ENCODE results near the gene POGLUT2.

DNA sequence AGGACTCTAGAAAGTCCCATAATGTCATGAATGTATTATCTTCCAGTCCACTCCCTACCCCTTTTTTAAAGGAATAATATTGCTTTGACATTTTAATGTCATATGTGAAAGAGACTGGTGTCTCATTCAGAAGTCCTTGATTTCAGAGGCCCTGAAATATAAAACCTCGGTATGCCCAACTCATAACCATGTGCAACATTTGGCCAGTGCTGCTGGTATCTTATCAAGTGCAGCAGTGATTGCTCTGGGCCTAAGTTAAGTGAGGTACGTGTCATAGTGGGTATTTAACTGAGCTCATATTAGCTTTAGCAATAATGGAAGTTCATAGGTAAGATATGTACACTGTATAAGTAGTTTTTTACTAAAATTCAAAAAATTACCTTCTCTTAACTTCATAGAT lies 39.9 kb downstream of the POGLUT2 start:
- TF ChIP-seq NFRKB (IDR thresholded peaks at IDR 0.05), result no peak
- no peak for TF ChIP-seq L3MBTL2 (conservative IDR thresholded peaks at IDR 0.05)
- TF ChIP-seq FOXK2 (IDR thresholded peaks at IDR 0.05), result no peak
- no peak for TF ChIP-seq ELF4 (IDR thresholded peaks at IDR 0.05)
- TF ChIP-seq SP1 (IDR thresholded peaks at IDR 0.05), result no peak
- no peak for TF ChIP-seq TARDBP (IDR thresholded peaks at IDR 0.05)
- TF ChIP-seq BHLHE40 (IDR thresholded peaks at IDR 0.05; ENCODE audit: borderline replicate concordance), result no peak
- no peak for TF ChIP-seq FOXA1 (IDR thresholded peaks at IDR 0.05)
- TF ChIP-seq ARNT (IDR thresholded peaks at IDR 0.05), result no peak
- no peak for TF ChIP-seq FOXM1 (IDR thresholded peaks at IDR 0.05; ENCODE audit: borderline replicate concordance)
- TF ChIP-seq PKNOX1 (IDR thresholded peaks at IDR 0.05), result no peak
- no peak for TF ChIP-seq HDGF (IDR thresholded peaks at IDR 0.05; ENCODE audit: borderline replicate concordance)
- no peak for TF ChIP-seq CTBP1 (IDR thresholded peaks at IDR 0.05; ENCODE audit: borderline replicate concordance)
